Embryonic facial prominence (tissue), 1 donor: ENCODE measurements around the gene CDK2AP2.
"Not testable (repeated sequence)": the region's sequence is repeated elsewhere in the genome, so short reads cannot be mapped to it uniquely, and the experiment has no call there.

ENCODE experiments used
- DNase-seq: peaks from one replicate; pipeline ENCODE4 v3.0.0-alpha.2; 2016; ENCODE audit errors: extremely low spot score

CDK2AP2 gene, protein sequence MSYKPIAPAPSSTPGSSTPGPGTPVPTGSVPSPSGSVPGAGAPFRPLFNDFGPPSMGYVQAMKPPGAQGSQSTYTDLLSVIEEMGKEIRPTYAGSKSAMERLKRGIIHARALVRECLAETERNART

GRCh38 chr11:67507864-67508485 is at the start of gene CDK2AP2:
Gene CDK2AP2 (minus strand): TSS chr11:67508162. CDS start chr11:67508082, 80 bp downstream.
- DNase-seq, result peak; percentile 90

GRCh38 chr11:67556244-67556643 is 48.3 kb upstream of the CDK2AP2 start:
- DNase-seq, result no peak

DNA sequence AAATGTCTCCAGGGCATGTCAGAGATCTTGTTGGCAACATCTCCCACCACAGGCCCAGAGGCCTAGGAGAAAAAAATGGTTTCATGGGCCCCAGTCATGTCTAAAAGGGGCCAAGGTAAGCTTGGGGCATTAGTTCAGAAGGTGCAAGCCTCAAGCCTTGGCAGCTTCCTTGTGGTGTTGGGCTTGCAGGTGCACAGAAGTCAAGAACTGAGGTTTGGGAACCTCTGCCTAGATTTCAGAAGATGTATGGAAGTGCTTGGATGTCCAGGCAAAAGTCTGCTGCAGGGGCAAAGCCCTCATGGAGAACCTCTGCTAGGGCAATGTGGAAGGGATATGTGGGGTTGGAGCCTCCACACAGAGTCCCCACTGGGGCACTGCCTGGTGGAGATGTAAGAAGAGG is 43.7 kb upstream of the CDK2AP2 start:
- not testable (repeated sequence) for DNase-seq

DNA sequence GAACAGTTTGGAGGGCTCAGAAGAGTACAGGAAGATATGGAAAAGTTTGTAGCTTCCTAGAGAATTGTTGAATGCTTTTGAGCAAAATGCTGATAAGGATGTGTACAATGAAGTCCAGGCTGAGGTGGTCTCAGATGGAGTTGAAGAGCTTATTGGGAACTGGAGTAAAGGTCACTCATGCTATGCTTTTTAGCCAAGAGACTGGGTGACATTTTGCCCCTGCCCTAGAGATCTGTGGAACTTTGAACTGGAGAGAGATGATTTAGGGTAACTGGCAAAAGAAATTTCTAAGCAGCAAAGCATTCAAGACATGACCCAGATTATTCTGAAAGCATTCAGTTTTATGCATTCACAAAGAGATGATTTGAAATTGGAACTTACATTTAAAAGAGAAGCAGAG is 43.2 kb upstream of the CDK2AP2 start:
- no peak for DNase-seq

- no peak for DNase-seq
Observed at GRCh38 chr11:67548555-67549110, 40.7 kb upstream of the CDK2AP2 start.

DNA sequence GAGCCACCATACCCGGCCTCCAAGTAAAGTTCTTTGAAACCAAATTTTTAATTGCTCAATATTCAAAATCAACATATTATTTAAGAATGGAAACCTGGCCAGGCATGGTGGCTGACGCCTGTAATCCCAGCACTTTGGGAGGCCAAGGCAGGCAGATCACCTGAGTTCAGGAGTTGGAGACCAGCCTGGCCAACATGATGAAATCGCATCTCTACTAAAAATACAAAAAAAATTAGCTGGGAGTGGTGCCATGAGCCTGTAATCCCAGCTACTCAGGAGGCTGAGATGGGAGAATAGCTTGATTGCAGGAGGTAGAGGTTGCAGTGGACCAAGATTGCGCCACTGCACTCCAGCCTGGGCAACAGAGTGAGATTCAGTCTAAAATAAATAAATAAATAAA is 40.1 kb upstream of the CDK2AP2 start:
- not testable (repeated sequence) for DNase-seq

- no peak for DNase-seq
Observed at GRCh38 chr11:67545280-67545679, 37.3 kb upstream of the CDK2AP2 start.

DNA sequence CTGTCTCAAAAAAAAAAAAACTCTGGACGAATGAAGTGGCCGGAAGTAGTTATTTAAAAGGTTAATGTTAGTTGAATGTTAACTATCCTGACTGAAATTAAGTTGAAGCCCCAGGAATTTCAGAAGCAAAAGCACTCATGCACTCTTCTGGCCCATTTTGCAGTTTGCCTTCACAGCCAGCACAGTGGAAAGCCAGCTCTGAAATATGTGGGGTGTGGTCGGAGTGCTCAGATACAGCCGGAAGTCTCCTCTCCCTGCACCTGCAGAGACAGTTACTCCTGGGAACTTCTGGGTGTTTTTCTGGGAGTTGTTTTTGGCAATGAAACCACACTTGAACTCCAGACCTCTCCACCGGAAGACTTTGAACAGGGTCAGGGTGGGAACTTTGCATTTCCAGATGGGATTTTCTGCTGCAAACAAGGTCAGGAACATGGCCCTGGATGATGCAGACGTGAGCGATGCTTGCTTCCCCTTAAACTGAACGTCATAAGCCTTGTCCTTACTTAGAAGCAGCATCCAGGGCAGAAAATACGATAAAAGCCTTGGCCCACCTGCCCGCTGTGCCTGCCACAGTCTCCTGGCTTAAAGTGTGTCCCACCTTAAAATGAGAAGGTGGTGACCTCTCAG is 36.8 kb upstream of the CDK2AP2 start:
- DNase-seq, result no peak

GRCh38 chr11:67543585-67543984 is 35.6 kb upstream of the CDK2AP2 start:
- DNase-seq, result no peak

GRCh38 chr11:67542971-67543370 is 35.0 kb upstream of the CDK2AP2 start:
- no peak for DNase-seq

- DNase-seq, result no peak
Observed at GRCh38 chr11:67542169-67542568, 34.2 kb upstream of the CDK2AP2 start.

DNA sequence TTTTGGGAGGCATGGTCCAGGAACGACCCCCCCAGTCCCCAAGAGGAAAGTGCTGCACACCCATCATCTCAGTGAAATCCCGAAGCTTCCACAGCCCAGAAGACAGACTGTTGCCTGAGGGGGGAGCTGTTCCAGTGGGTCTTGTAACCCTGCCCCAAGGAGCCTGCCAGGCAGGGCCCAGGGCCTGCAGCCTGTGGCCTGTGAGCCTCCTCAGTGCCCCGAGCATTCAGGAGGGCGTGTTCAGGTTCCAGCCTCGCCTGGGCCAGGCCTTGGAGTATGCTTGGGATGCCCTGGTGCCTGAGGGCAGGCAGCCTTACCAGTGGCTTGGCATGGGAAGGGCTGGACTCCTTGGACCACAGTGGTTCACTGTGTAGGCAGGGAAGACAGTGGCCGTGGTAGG is 33.2 kb upstream of the CDK2AP2 start:
- no peak for DNase-seq

GRCh38 chr11:67539550-67539949 is 31.6 kb upstream of the CDK2AP2 start:
- no peak for DNase-seq

DNA sequence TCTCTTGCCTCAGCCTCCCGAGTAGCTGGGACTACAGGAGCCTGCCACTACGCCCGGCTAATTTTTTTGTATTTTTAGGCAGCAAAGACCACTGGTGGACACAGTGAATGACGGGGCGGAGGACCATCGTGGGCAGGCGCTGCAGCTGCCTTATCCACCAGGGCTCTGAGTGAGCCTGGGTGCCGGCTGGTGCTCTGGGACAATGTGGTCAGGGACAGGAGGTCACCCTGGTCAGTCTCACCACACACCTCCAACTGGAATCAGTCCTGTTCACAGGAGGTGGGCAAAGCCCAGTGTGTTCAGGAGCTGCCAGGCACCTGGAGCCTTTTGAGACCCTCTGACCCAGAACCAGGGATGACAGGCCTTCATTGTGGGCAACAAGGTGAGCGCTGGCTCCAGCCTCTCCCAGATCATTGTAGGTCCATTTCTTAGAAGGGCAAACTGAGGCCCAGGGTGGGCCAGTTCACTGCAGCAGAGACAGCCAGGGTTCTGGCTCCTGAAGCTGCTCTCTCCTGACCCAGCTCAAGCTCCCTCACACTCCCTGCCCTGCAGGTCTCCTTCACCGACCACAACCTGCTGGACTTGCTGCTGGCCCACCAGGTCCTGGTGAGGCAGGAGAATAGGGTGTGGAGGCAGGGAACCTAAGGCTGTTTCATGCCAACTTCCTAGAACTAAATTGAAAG is 31.0 kb upstream of the CDK2AP2 start:
- no peak for DNase-seq

DNA sequence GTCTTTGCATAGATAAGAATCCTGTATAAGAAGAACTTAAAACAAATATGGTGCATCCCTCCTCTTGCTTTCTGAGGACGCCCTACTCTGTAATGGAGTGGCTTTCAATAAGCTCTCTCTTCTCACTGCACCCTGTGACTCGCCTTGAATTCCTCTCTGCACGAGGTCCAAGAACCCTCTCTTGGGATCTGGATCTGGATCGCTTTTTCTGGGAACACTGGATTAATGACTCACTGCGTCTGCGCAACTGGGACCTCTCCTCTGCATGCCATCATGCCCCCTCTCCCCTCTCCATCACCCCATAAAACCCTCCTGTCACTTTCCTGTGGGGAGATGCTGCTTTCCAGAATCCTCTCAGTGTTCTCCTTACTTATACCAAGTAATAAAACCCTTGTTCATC is 30.3 kb upstream of the CDK2AP2 start:
- no peak for DNase-seq

GRCh38 chr11:67535561-67535960 is 27.6 kb upstream of the CDK2AP2 start:
- no peak for DNase-seq

GRCh38 chr11:67534070-67534679 is 26.2 kb upstream of the CDK2AP2 start:
- no peak for DNase-seq

- DNase-seq, result no peak
Observed at GRCh38 chr11:67532889-67533288, 24.9 kb upstream of the CDK2AP2 start.

- DNase-seq, result no peak
Observed at GRCh38 chr11:67530282-67530592, 22.3 kb upstream of the CDK2AP2 start.

GRCh38 chr11:67528376-67528775 is 20.4 kb upstream of the CDK2AP2 start:
- no peak for DNase-seq

- DNase-seq, result no peak
Observed at GRCh38 chr11:67525275-67525976, 17.5 kb upstream of the CDK2AP2 start.

DNA sequence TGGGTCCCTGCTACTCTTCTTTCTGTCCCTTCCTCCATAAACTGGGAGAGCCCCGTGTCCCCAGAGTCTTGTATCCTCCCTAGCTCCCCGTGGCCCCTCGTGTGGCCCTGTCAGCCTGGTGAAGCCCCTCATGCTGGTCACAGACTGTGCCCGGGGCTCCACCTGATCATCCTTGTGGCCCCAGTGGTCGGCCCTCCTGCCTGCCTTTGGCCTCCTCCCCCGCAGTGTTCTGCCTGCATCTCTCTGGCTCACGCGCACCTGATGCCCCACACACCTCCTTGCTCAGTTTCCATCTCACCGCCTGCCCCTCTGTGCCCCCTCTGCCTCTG is 16.5 kb upstream of the CDK2AP2 start:
- DNase-seq, result no peak
